ENCODE measurements around the gene KPNA5. TPM values are rescaled to one million over a fixed set of nuclear protein-coding genes. Genes with fewer than 3 reads are reported as not detected.

KPNA5 gene
- total RNA-seq, 2 experiments from 2014 or later, result 29.5 to 35.0 TPM

GRCh38 chr6:116772450-116772849 lies 91.4 kb downstream of the KPNA5 start:
- Mint-ChIP-seq H3K36me3 (no peaks in the 10 kb centered on the region), H3K4me3 (no peak overlapping the region), H3K4me1 (no peaks in the 10 kb centered on the region), H3K27ac (no peak overlapping the region), H3K27me3 (peaks cover 21% of the 10 kb centered on the region), H3K9me3 (no peaks in the 10 kb centered on the region)
- POLR2A ChIA-PET, result no interaction called here
- ATAC-seq (ENCODE audit: low read depth) (no peak), DNase-seq (no peak)

- POLR2A ChIA-PET, result no interaction called here
These were observed 92.9 kb downstream of the KPNA5 start for GRCh38 chr6:116773886-116774285.

GRCh38 chr6:116779573-116780164 lies 98.7 kb downstream of the KPNA5 start:
- Mint-ChIP-seq H3K4me3 (no peak overlapping the region), H3K36me3 (no peaks in the 10 kb centered on the region), H3K4me1 (no peaks in the 10 kb centered on the region), H3K27ac (no peak overlapping the region), H3K9me3 (no peaks in the 10 kb centered on the region), H3K27me3 (peaks cover 11% of the 10 kb centered on the region)
- POLR2A ChIA-PET, result no interaction called here
- DNase-seq (no peak), ATAC-seq (ENCODE audit: low read depth) (no peak)

More at GRCh38 chr6:116773886-116774285, 92.9 kb downstream of the KPNA5 start:
- DNase-seq, result no peak
- H3K4me3 Mint-ChIP-seq, result no peak overlapping the region
- no peaks in the 10 kb centered on the region for H3K9me3 Mint-ChIP-seq
- H3K4me1 Mint-ChIP-seq, result no peaks in the 10 kb centered on the region
- H3K27ac Mint-ChIP-seq, result no peak overlapping the region
- no peaks in the 10 kb centered on the region for H3K36me3 Mint-ChIP-seq
- H3K27me3 Mint-ChIP-seq, result peaks cover 14% of the 10 kb centered on the region
- ATAC-seq (ENCODE audit: low read depth), result no peak

- Mint-ChIP-seq H3K9me3 (no peaks in the 10 kb centered on the region), H3K36me3 (no peaks in the 10 kb centered on the region), H3K27ac (no peak overlapping the region), H3K4me1 (no peaks in the 10 kb centered on the region), H3K4me3 (no peak overlapping the region), H3K27me3 (peaks cover 8% of the 10 kb centered on the region)
- no peak for ATAC-seq (ENCODE audit: low read depth)
- POLR2A ChIA-PET, result no interaction called here
- DNase-seq, result no peak
These were observed 102.8 kb downstream of the KPNA5 start for GRCh38 chr6:116783852-116784251.

Other genes with a start within 250 kb of the KPNA5 start
- gene CALHM6, start 219.8 kb upstream of the KPNA5 start, total RNA-seq, result 10 to 100 TPM; 23.2 to 26.7 TPM
- not detected for gene CALHM5, start 169.6 kb upstream of the KPNA5 start, total RNA-seq
- not detected for gene TRAPPC3L, start 135.5 kb upstream of the KPNA5 start, total RNA-seq
- not detected for gene CALHM4, start 127.5 kb upstream of the KPNA5 start, total RNA-seq
- gene RWDD1, start 109.7 kb upstream of the KPNA5 start, total RNA-seq, result 10 to 100 TPM; 33.2 to 36.6 TPM
- gene RSPH4A, start 64.7 kb upstream of the KPNA5 start, total RNA-seq, result under 1 TPM; 0.14 to 0.22 TPM
- gene ZUP1, start 12.4 kb upstream of the KPNA5 start, total RNA-seq, result 10 to 100 TPM; 18.4 to 20.8 TPM
- not detected for gene FAM162B, start 84.5 kb downstream of the KPNA5 start, total RNA-seq
- not detected for gene GPRC6A, start 147.9 kb downstream of the KPNA5 start, total RNA-seq
- gene RFX6, start 196.0 kb downstream of the KPNA5 start, total RNA-seq, result not detected

Measured in activated naive CD8-positive, alpha-beta T cell treated with anti-CD3 and anti-CD28 coated beads, Interleukin-2, amount 10 ng/mL, durations not matched to agents 7 days and 5 days (primary cell).